Activated CD8-positive, alpha-beta memory T cell treated with anti-CD3 and anti-CD28 coated beads for 48 hours (primary cell): ENCODE results near the gene SLC39A2.

Experiments
- DNase-seq, 3 experiments: peaks; one replicate each; pipeline ENCODE4 v3.0.0-alpha.2; 2020; ENCODE audit warnings: low read depth in 2 of 3, low spot score in 2 of 3

Gene SLC39A2

GRCh38 chr14:21043387-21043973, 44.4 kb downstream of the SLC39A2 start:
- no peak for DNase-seq

GRCh38 chr14:21043974-21044618, 45.0 kb downstream of the SLC39A2 start:
- DNase-seq = no peak

- no peak for DNase-seq
These were observed 48.3 kb downstream of the SLC39A2 start for GRCh38 chr14:21047378-21047781.

- no peak for DNase-seq
These were observed 49.5 kb downstream of the SLC39A2 start for GRCh38 chr14:21048638-21049037.

- no peak for DNase-seq
These were observed 50.2 kb downstream of the SLC39A2 start for GRCh38 chr14:21049271-21049673.

GRCh38 chr14:21050597-21050996, 51.5 kb downstream of the SLC39A2 start:
- DNase-seq = no peak
